Endometrium (tissue), 2 donors: ENCODE measurements around the gene GSG1L.
"Not testable (repeated sequence)": the region's sequence is repeated elsewhere in the genome, so short reads cannot be mapped to it uniquely, and the experiment has no call there.

Experiments
- FAIRE-seq: peaks from 2 replicates; lab custom pipeline; 2012; peaks lifted over from hg19 to GRCh38; lab: Jason Lieb, UNC
- donor health status: control.
- donor health status: control.

Gene GSG1L

DNA sequence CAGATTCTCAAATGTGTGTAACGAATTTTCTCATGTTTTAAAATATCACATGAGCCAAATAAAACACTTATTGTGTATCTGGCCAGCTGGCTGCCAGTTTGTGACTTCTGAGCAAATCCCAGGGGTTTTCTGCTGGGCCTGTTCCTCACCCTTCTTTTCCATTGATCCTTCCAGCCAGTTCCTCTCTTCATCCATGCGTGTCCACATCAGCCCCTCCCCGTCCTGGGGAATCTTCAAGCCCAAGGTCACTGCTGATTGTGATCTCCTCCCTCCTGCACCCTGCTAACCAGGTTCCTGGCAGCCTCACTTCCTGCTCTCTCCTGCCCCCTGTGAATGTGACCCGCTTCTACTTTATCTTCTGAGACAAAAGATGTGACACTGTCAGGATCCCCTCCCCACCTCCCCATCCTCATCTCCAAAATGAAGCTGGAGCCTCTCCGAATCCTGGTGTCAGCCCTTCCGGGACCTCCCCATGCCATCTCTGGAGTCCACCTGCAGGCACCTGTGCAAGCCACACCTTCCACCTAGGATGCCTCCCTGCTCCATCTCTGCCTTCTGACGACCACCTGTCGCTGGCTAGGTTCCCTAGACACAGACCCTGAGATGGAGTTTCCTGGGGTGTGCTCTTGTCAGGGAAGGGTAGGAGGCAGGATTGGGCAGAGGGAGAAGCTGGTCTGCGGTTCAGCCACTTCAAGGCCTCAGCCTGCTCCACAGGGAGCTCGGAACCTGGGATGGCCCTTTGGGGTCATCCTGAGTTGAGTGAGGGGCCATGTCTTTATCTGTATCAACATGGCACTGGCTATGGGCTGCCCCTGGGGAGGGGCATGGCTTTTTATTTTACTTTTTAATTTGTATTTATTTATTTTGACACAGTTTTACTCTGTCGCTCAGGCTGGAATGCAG, 308.5 kb downstream of the GSG1L start:
- FAIRE-seq, result no peak

DNA sequence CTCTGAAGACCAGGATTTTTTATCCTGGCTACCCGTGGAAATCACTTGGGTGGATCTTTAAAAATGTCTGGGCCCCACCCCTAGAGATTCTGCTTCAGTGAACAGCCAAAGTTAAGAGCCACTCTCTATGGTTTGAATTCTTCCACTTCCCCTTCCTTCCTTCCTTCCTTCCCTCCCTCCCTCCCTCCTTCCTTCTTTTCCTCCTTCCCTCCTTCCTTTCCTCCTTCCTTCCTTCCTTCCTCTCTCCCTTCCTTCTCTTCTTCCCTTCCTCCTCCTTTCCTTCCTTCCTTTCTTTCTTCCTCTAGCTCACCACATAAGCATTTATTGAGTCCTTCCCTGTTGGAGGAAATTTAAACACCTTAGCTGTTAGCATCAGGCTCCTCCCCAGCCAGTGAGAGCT, 310.0 kb downstream of the GSG1L start:
- FAIRE-seq, result no peak

DNA sequence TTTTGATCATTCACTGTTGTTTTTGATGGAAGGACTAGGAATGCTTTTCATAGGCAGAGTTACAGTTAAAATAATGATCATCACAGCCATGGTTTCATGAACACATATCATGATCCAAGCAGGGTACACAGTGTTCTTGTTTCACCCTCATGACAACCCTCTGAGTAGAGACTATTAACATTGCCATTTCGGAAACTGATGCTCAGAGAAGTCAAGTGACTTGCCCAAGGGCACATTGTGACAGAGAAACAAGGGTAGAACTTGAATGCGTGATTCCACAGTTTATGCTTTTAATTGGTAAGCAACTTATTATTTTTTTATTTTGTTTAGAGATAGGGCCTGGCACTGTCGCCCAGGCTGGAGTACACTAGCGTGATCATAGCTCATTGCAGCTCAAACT, 311.3 kb downstream of the GSG1L start:
- FAIRE-seq, result no peak

DNA sequence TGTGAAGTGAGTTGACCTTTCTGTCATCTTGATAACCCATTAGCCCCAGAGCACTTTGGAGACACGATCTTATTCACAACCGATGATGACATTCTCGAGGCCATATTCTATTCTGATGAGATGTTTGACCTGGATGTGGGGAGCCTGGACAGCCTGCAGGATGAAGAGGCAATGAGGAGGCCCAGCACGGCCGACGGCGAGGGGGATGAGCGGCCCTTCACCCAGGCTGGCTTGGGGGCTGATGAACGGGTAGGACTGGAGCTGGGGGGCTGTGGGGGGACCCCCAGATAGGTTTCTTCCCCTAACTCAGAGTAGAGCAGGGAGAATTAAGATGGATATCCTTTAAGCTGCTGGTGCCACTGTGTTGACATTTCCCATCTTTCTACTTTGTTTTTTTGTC, 311.8 kb downstream of the GSG1L start:
- no peak for FAIRE-seq

DNA sequence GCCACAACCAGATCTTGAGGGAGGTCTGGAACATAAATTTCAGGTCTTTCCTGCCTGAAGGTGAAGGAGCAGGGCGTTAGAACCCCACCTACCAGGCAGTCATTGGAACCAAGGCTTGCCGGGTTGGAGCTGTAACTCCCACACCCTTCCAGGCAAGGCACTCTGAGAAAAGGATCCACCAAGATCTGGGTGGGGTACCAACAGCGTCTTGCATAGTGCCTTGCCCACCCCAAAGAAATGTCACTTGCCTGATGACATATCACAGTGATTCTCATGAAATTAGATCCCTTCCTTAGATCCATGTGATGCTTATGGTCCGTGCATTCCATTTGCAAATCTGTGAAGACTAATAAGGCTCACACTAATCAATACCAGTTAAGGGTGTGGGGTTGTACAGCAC, 312.3 kb downstream of the GSG1L start:
- no peak for FAIRE-seq

DNA sequence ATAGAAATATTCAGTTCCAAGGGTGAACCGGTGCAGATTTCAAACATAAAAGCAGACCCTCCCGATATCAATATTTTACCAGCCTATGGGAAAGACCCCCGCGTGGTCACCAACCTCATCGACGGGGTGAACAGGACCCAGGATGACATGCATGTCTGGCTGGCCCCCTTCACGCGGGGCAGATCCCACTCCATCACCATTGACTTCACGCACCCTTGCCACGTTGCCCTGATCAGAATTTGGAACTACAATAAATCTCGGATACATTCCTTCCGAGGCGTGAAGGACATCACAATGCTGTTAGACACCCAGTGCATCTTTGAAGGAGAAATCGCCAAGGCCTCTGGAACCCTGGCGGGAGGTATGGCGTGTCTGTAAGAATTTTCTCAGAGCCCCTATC, 313.6 kb downstream of the GSG1L start:
- no peak for FAIRE-seq

DNA sequence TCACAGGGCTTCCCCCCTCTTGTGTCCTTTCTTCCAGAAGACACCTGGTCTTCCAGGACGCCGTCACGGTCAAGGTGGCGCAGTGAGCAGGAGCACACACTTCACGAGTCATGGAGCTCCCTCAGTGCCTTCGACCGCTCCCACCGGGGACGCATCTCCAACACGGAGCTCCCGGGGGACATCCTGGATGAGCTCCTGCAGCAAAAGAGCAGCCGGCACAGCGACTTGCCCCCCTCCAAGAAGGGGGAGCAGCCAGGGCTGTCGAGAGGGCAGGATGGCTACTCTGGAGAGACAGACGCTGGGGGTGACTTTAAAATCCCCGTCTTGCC, 314.0 kb downstream of the GSG1L start:
- FAIRE-seq, result no peak

DNA sequence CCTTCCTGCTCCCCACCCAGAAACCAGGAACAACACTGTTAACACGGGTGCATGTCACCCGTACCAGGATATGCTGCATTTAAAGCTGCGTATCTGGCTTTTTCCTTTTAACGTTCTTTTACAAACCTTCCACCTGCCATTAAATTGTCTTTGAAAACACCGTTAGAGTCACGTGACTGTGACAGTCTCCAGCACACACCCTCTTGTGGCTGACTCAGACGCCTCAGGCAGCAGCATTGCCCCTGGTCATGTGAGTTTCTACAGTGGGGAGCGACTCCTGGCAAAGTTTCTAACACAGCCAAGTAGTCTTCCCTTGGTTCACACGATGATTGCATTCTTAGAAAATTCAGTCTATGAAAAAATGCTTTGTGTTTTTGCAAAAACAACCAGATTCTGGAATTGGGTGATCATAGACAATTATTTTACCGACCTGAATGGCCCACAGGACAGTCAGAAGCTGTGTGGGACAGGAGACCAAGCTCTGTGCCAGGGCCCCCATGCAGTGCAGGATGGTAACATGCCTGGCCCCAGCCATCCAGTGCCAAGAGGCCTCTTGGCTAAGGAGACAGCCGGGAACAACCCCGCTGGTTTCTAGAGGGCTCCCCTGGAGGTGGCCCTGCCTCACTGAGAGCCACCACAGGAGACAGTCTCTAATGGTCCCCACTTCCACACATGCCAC, 314.5 kb downstream of the GSG1L start:
- FAIRE-seq, result no peak

DNA sequence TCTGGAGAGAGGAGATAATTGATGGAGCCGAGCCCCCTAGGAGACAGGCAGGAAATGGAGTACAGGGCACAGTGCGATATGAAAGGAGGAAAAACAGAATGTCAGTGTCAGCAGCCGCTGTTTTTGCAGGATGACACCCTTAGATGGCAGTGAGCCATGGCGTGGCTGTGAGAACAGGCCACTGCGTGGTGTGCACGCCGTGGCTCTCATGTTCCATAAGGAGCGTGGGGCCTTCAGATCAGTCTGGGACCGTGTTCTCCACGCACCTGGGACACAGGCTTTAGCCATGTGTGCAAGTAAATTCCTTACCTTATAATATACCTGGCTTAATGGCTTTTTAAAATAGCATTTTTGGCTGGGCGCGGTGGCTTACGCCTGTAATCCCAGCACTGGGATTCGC, 315.6 kb downstream of the GSG1L start:
- no peak for FAIRE-seq

DNA sequence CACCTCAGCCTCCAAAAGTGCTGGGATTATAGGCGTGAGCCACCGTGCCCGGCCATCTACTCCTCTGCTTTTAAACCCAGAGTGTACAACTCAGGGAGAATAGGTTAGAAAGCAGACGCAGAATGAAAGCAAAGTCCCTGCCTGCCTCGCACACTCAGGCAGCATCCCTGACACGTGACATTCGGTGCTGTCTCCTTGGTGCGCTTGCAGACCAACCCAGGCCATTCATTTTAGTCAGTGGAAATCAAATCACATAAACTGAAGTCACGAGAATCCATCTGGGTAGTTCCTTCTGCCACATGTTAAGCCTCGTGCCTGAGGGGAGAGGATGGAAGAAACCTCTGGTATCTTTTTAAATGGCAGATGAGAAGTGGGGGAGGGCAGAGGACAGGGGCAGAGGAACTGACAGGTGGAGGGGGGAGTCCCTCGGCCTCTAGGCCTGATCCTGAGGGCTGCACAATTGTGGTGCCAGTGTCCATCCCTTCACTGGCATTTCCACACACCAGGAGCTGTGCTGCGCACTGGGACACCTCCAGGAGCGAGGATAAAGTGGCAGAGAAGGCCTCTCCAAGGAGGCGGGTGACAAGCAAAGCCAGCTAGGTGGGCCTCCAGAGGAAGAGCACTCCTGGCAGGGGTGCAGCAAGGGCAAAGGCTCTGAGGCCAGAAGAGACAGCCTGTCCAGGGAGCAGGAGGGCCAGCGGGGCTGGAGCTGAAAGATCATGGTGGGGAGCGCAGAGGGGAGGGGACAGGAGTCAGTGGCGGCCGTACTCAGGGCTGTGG, 317.2 kb downstream of the GSG1L start:
- no peak for FAIRE-seq

DNA sequence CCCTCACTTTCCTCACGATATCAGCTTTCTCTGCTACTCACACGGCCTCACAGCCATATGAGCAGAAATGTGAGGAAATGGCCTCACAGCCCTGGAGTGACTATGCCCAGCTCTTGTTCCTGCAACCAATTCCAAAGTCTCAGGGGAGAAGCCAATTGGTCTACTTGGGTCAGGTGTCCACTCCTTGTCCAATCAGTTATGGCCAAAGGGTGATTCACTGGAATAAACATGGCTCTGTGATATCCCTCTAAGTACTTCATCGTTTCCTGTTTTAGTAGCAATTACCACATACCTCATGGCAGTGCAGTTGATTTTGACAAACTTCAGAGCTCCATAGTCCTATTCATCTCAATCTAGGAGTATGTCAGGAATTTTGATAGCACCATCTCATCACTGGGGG, 318.2 kb downstream of the GSG1L start:
- FAIRE-seq, result no peak

DNA sequence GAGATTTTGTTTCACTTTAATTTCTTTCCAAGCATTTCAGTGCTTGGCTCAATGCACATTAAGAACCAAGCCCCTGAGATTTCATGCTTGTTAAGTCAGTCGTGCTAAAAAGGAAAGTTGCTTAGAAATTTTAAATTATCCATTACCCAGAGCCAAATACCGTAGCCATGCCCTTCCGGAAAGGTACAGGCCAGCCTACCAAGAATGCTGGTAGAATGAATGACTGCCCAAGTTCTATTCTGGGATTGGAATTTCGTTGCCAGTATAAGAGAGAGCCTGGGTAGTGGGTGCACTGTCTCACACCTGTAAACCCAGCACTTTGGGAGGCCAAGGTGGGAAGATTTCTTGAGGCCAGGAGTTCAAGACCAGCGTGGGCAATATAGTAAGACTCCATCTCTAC, 319.6 kb downstream of the GSG1L start:
- FAIRE-seq, result no peak

DNA sequence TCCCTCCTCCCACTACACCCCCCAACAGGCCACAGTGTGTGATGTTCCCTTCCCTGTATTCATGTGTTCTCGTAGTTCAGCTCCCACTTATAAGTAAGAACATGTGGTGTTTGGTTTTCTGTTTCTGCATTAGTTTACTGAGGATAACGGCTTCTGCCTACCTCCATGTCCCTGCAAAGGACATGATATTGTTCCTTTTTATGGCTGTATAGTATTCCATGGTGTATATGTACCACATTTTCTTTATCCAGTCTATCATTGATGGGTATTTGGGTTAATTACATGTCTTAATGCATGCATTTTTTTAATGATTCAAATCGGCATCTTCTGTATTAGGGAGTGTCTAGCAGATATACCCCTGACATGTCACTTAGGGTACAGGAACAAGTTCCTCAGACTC, 320.5 kb downstream of the GSG1L start:
- not testable (repeated sequence) for FAIRE-seq

DNA sequence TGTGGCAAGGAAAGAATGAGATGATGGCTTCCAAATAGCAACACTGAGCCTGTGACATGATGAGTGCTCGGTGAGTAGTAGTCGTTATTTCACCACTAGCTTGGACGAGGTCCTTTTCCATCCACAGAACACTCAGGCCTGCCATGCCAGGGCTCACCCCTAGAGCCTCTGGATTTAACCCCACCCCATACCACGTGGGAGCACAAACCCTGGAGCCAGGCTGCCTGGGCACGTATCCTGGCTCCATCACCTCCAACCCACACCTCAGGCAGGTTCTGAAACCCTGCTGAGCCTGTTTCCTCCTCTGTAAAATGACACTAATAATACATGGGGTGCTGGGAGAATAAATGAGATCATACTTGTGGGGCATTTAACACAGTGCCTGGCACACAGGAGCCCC, 321.2 kb downstream of the GSG1L start:
- FAIRE-seq, result no peak

DNA sequence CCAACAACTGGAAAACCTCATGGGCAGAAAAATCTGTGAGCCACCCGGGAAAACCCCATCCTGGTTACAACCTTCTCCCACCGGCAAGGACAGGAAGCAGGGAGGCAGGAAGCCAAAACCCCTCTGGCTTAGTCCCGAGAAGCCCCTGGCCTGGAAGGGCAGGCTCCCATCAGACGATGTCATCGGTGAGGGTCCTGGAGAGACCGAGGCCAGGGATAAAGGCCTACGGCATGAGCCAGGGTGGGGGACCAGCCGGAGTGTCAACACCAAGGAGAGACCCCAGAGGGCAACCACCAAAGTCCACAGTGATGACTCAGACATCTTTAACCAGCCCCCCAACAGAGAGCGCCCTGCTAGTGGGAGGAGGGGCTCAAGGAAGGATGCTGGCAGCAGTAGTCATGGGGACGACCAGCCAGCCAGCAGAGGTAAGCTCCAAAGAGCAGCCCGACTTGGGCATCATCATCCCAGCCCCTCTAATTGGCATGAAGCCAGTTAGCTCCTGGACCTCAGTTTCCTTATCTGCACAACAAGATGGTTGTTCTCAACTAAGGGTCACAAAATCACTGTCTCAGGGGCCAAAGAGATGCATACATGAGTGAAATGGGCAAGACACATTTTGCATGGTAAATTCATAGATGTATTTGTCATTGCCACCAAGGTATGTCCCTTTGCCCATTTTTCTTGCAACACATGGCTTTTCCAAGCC, 322.9 kb downstream of the GSG1L start:
- FAIRE-seq, result no peak

DNA sequence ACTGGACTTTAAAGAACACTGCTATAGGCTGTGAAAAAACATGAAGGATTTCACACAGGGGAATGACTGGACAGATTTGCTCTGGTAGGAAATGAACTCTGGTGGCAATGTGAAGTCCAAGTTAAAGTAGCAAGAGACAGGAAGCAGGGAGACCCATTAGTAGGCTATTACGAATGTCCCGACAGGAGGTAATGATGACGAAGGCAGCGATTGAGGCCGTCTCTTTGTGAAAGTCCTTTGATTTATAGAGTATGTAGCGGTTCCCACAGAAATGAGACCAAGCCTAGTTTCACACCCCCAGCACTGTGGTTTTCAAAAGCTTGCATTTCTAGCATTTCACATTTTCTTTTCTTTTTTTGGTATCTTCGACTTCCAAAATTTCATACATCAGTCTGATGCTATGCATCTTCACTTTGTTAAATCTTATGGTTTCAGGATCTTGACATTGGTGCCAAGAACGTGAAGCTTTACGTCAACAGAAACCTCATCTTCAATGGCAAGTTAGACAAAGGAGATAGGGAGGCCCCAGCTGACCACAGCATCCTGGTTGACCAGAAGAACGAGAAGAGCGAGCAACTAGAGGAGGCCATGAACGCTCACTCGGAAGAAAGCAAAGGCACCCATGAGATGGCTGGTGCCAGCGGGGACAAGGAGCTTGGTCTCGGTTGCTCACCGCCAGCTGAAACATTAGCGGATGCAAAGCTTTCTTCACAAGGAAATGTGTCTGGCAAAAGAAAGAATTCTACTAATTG, 323.7 kb downstream of the GSG1L start:
- FAIRE-seq, result no peak

DNA sequence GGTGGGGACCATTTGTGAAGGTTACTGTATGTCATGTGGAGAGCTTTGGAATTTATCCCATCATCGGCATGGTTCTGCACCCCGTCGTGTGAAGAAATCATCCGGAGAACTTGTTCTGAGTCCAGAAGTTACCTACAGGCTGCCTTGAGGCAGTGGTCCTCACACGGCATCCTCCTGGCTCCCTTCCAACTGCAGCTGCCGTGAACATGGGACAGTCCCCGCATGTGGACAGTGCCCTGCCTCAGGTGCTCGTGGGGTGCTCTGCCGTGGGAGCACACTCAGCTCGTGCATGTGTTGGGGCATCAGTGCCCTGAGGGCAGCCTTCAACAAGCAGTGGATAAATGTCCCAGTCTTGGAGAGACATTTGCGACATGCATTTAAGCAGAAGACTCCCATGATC, 324.9 kb downstream of the GSG1L start:
- FAIRE-seq, result no peak
